GM10248 (cell line): ENCODE results near the gene EFCAB9.

ENCODE experiments used
- CTCF ChIA-PET: fragments of 300-600 bp; sonication (Branson Sonifier 250); formaldehyde crosslinking; extraction: SDS; loops from one replicate; lab custom pipeline; 2021; ENCODE audit warnings: antibody characterized with exemption; lab: Yijun Ruan, JAX
- POLR2A ChIA-PET: fragments of 350-650 bp; sonication (Branson Sonifier 250); formaldehyde crosslinking; extraction: SDS; loops from one replicate; lab custom pipeline; 2020; ENCODE audit warnings: antibody characterized with exemption; lab: Yijun Ruan, JAX
- DNase-seq: peaks from one replicate; pipeline ENCODE4 v3.0.0; 2012; ENCODE audit errors: extremely low spot score
- CTCF ChIP-seq: IDR thresholded peaks from 2 replicates; pipeline ENCODE4 v1.5.1; 2012; ENCODE audit warnings: mild to moderate bottlenecking, low read depth; ENCODE audit errors: extremely low read depth, missing control alignments, control extremely low read depth

EFCAB9 gene

GRCh38 chr5:172185096-172185461 lies 8.9 kb upstream of the EFCAB9 start:
- CTCF ChIA-PET = interaction anchor here (1.6 to 21.5 kb wide), 3 partner anchors 12 to 77 kb away, joined by 4 to 175 read pairs (median 5); no protein-coding TSS in a partner anchor
- DNase-seq = no peak
- TF ChIP-seq CTCF = no peak
- POLR2A ChIA-PET = interaction anchor here (1.0 to 4.0 kb wide), 2 partner anchors 10 to 12 kb away, joined by 4 to 26 read pairs; no protein-coding TSS in a partner anchor

- TF ChIP-seq CTCF = no peak
- POLR2A ChIA-PET = interaction anchor here (0.6 to 4.0 kb wide), 3 partner anchors 11 to 80 kb away, joined by 3 to 26 read pairs (median 3); no protein-coding TSS in a partner anchor
- CTCF ChIA-PET = interaction anchor here (0.8 to 21.5 kb wide), 12 partner anchors 8 to 107 kb away, joined by 3 to 175 read pairs (median 5); partner anchors contain the start of gene UBTD2
- no peak for DNase-seq
These were observed 7.8 kb upstream of the EFCAB9 start for GRCh38 chr5:172186114-172186695.

GRCh38 chr5:172187118-172188032 lies 6.6 kb upstream of the EFCAB9 start:
- DNase-seq = peak; percentile 59
- no peak for TF ChIP-seq CTCF
- CTCF ChIA-PET = interaction anchor here (0.9 to 21.5 kb wide), 22 partner anchors 9 to 163 kb away, joined by 3 to 175 read pairs (median 6); partner anchors contain the start of gene UBTD2
- POLR2A ChIA-PET = interaction anchor here (0.9 to 4.0 kb wide), 4 partner anchors 8 to 96 kb away, joined by 3 to 26 read pairs (median 4); partner anchors contain the start of gene UBTD2

- peak; percentile 95 for DNase-seq
- CTCF ChIA-PET = interaction anchor here (0.7 to 21.5 kb wide), 38 partner anchors 9 to 279 kb away, joined by 3 to 175 read pairs (median 4); partner anchors contain the start of gene UBTD2
- peak; percentile 96 for TF ChIP-seq CTCF
- POLR2A ChIA-PET = interaction anchor here (0.5 to 4.0 kb wide), 7 partner anchors 9 to 203 kb away, joined by 3 to 26 read pairs (median 4); no protein-coding TSS in a partner anchor
These were observed 5.7 kb upstream of the EFCAB9 start, which contains the start of gene STK10 for GRCh38 chr5:172188033-172188892. TSS of gene STK10 (minus strand) at chr5:172188224. CDS start at chr5:172188042, 182 bp downstream.

- no peak for DNase-seq
- no peak for TF ChIP-seq CTCF
- CTCF ChIA-PET = interaction anchor here (0.8 to 21.5 kb wide), 41 partner anchors 8 to 280 kb away, joined by 3 to 175 read pairs (median 4); partner anchors contain the start of gene UBTD2
- POLR2A ChIA-PET = interaction anchor here (2.5 to 4.0 kb wide), 2 partner anchors 14 to 77 kb away, joined by 7 to 26 read pairs; no protein-coding TSS in a partner anchor
These were observed 4.9 kb upstream of the EFCAB9 start for GRCh38 chr5:172188893-172189692.
